H9 (cell line): ENCODE data around the gene TENM4. TPM values are rescaled to one million over a fixed set of nuclear protein-coding genes. Genes with fewer than 3 reads are reported as not detected.

Experiments used
- DNase-seq: peaks from one replicate; pipeline ENCODE4 v3.0.0-alpha.2; 2017
- H2AFZ ChIP-seq: one replicate; pipeline ENCODE4 v1.6.1; 2013; ENCODE audit warnings: mild to moderate bottlenecking, low read length, control low read depth, moderate library complexity
- H2AK5ac ChIP-seq: 2 replicates; pipeline ENCODE4 v1.6.1; 2013; ENCODE audit warnings: low read length, control low read depth, mixed read lengths; ENCODE audit not compliant: insufficient read length
- H2BK120ac ChIP-seq: one replicate; pipeline ENCODE4 v1.6.1; 2013; ENCODE audit warnings: low read depth, mild to moderate bottlenecking, low read length, control low read depth, inconsistent platforms; ENCODE audit not compliant: poor library complexity, severe bottlenecking
- H2BK12ac ChIP-seq: 2 replicates; pipeline ENCODE4 v1.6.1; 2013; ENCODE audit warnings: low read length, control low read depth, mixed read lengths, low read depth; ENCODE audit not compliant: insufficient read length
- H2BK15ac ChIP-seq: 2 replicates; pipeline ENCODE4 v1.6.1; 2013; ENCODE audit warnings: low read depth, low read length, control low read depth
- H2BK20ac ChIP-seq: one replicate; pipeline ENCODE4 v1.6.1; 2013; ENCODE audit warnings: low read depth, mild to moderate bottlenecking, low read length, control low read depth, inconsistent platforms; ENCODE audit not compliant: poor library complexity, severe bottlenecking
- H2BK5ac ChIP-seq: 2 replicates; pipeline ENCODE4 v1.6.1; 2013; ENCODE audit warnings: low read length, control low read depth, mixed read lengths; ENCODE audit not compliant: insufficient read length
- H3K14ac ChIP-seq: 2 replicates; pipeline ENCODE4 v1.6.1; 2013; ENCODE audit warnings: low read length, control low read depth; ENCODE audit not compliant: insufficient read depth
- H3K18ac ChIP-seq: 2 replicates; pipeline ENCODE4 v1.6.1; 2013; ENCODE audit warnings: low read depth, mild to moderate bottlenecking, mixed read lengths, low read length, control low read depth; ENCODE audit not compliant: insufficient read length
- H3K23ac ChIP-seq: 2 replicates; pipeline ENCODE4 v1.6.1; 2013; ENCODE audit warnings: low read length, control low read depth, mixed read lengths, low read depth; ENCODE audit not compliant: insufficient read length
- H3K23me2 ChIP-seq: 2 replicates; pipeline ENCODE4 v1.6.1; 2013; ENCODE audit warnings: low read depth, mild to moderate bottlenecking, mixed read lengths, low read length, control low read depth; ENCODE audit not compliant: insufficient read length, poor library complexity, severe bottlenecking
- H3K27ac ChIP-seq: 2 replicates; pipeline ENCODE4 v1.5.1; 2013; ENCODE audit warnings: low read length, control low read depth, mixed read lengths, low read depth; ENCODE audit not compliant: insufficient read length
- H3K27me3 ChIP-seq: 2 replicates; pipeline ENCODE4 v1.6.1; 2013; ENCODE audit warnings: low read length, control low read depth, inconsistent platforms; ENCODE audit not compliant: insufficient read depth
- H3K4ac ChIP-seq: 2 replicates; pipeline ENCODE4 v1.6.1; 2013; ENCODE audit warnings: low read depth, mild to moderate bottlenecking, control low read depth, inconsistent platforms, low read length, moderate library complexity
- H3K4me1 ChIP-seq: 2 replicates; pipeline ENCODE4 v1.6.1; 2013; ENCODE audit warnings: low read length, control low read depth, inconsistent platforms; ENCODE audit not compliant: insufficient read depth
- H3K4me2 ChIP-seq: 2 replicates; pipeline ENCODE4 v1.6.1; 2013; ENCODE audit warnings: low read length, control low read depth, mixed read lengths; ENCODE audit not compliant: insufficient read length, insufficient read depth
- H3K56ac ChIP-seq: 2 replicates; pipeline ENCODE4 v1.6.1; 2013; ENCODE audit warnings: low read depth, mild to moderate bottlenecking, mixed read lengths, low read length, control low read depth; ENCODE audit not compliant: insufficient read length
- H3K79me1 ChIP-seq: 2 replicates; pipeline ENCODE4 v1.6.1; 2013; ENCODE audit warnings: low read depth, mild to moderate bottlenecking, moderate library complexity, low read length, control low read depth, inconsistent platforms; ENCODE audit not compliant: insufficient read depth, poor library complexity, severe bottlenecking
- H3K79me2 ChIP-seq: 2 replicates; pipeline ENCODE4 v1.6.1; 2013; ENCODE audit warnings: low read length, control low read depth, inconsistent platforms; ENCODE audit not compliant: insufficient read depth
- H3K9ac ChIP-seq: 2 replicates; pipeline ENCODE4 v1.6.1; 2013; ENCODE audit warnings: low read length, control low read depth, mixed read lengths; ENCODE audit not compliant: insufficient read length; ENCODE audit errors: extremely low read depth
- H3K9me3 ChIP-seq: one replicate; pipeline ENCODE4 v1.6.1; 2013; ENCODE audit warnings: low read depth, low read length, inconsistent platforms; ENCODE audit not compliant: control insufficient read depth
- H3T11ph ChIP-seq: one replicate; pipeline ENCODE4 v1.6.1; 2013; ENCODE audit warnings: mild to moderate bottlenecking, low read length, control low read depth, inconsistent platforms
- H4K20me1 ChIP-seq: one replicate; pipeline ENCODE4 v1.6.1; 2013; ENCODE audit not compliant: control insufficient read depth, insufficient read length, insufficient read depth
- H4K5ac ChIP-seq: 2 replicates; pipeline ENCODE4 v1.6.1; 2013; ENCODE audit warnings: low read depth, mild to moderate bottlenecking, mixed read lengths, low read length, control low read depth; ENCODE audit not compliant: insufficient read length
- H4K8ac ChIP-seq: replicated peaks from 2 replicates; pipeline ENCODE4 v1.6.1; 2013; ENCODE audit warnings: low read length, control low read depth, mixed read lengths, low read depth; ENCODE audit not compliant: insufficient read length
- H4K91ac ChIP-seq: 2 replicates; pipeline ENCODE4 v1.6.1; 2013; ENCODE audit warnings: low read depth, mild to moderate bottlenecking, moderate library complexity, mixed read lengths, low read length, control low read depth; ENCODE audit not compliant: insufficient read length
- H3K27ac Mint-ChIP-seq, 3 experiments: 2 replicates in 2 of 3; 3 replicates in 1 of 3; pipeline ENCODE4 v1.8.0; 2020 to 2021; ENCODE audit warnings: mixed read lengths in 3 of 3, mild to moderate bottlenecking in 1 of 3, moderate library complexity in 1 of 3
- H3K27me3 Mint-ChIP-seq: 2 replicates; pipeline ENCODE4 v1.8.0; 2021; ENCODE audit warnings: low read depth, mild to moderate bottlenecking, moderate library complexity, mixed read lengths
- H3K36me3 Mint-ChIP-seq, 3 experiments: 2 replicates in 2 of 3; 3 replicates in 1 of 3; pipeline ENCODE4 v1.8.0; 2020 to 2021; ENCODE audit warnings: low read depth in 3 of 3, mixed read lengths in 3 of 3; ENCODE audit not compliant: insufficient read depth in 1 of 3
- H3K4me1 Mint-ChIP-seq, 2 experiments: 2 replicates each; pipeline ENCODE4 v1.8.0; 2020; ENCODE audit warnings: mixed read lengths in 2 of 2
- H3K4me3 Mint-ChIP-seq, 2 experiments: 2 replicates in 1 of 2; 3 replicates in 1 of 2; pipeline ENCODE4 v1.8.0; 2020 to 2021; ENCODE audit warnings: mild to moderate bottlenecking in 2 of 2, mixed read lengths in 2 of 2, moderate library complexity in 1 of 2
- H3K9me3 Mint-ChIP-seq, 2 experiments: 2 replicates in 1 of 2; 3 replicates in 1 of 2; pipeline ENCODE4 v1.8.0; 2020; ENCODE audit warnings: mild to moderate bottlenecking in 2 of 2, mixed read lengths in 2 of 2, moderate library complexity in 1 of 2
- CTCF ChIP-seq: fragments of 200-600 bp; sonication (generic); conservative IDR thresholded peaks from 3 replicates; pipeline ENCODE4 v1.8.0; 2021; ENCODE audit warnings: antibody characterized with exemption, mild to moderate bottlenecking
- WGBS: extraction: QIAGEN DNeasy Blood & Tissue Kit; methylation state at CpG from one replicate; pipeline ENCODE4 v1.1.7; 2013; ENCODE audit warnings: missing lambda C conversion rate, low lambda C conversion rate, mixed read lengths; ENCODE audit not compliant: insufficient read length; ENCODE audit errors: extremely low coverage; 5-methylcytosine and 5-hydroxymethylcytosine counted together
- total RNA-seq: library from RNA; stranded (reverse); gene quantifications from 2 replicates; pipeline ENCODE4 v1.2.1, GENCODE V29; 2021

The TENM4 gene
- total RNA-seq, 1 experiment from 2014 or later = 4.6 TPM

GRCh38 chr11:78708388-78708787 lies 732.4 kb downstream of the TENM4 start:
- Mint-ChIP-seq H3K27me3 (no peaks in the 10 kb centered on the region; the same call in 1 of the 2 replicates), H3K36me3 (no peaks in the 10 kb centered on the region)

More at GRCh38 chr11:78708388-78708787, 732.4 kb downstream of the TENM4 start:
- no peak overlapping the region for H3K18ac ChIP-seq
- H3K4me1 ChIP-seq = no peaks in the 10 kb centered on the region
- no peak overlapping the region for H3K27ac ChIP-seq
- H3K23me2 ChIP-seq = no peaks in the 10 kb centered on the region
- H3K4me2 ChIP-seq = no peak overlapping the region
- no peak overlapping the region for H3K4me3 Mint-ChIP-seq
- H4K20me1 ChIP-seq = no peaks in the 10 kb centered on the region
- H4K5ac ChIP-seq = no peak overlapping the region
- H3K79me2 ChIP-seq = no peaks in the 10 kb centered on the region
- TF ChIP-seq CTCF = no peak
- DNase-seq = no peak
- no peak overlapping the region for H2BK15ac ChIP-seq
- no peak overlapping the region for H4K8ac ChIP-seq
- no peaks in the 10 kb centered on the region for H3K27me3 ChIP-seq
- WGBS = no CpG with 5 or more reads among the region's 6 CpGs
- H3K4ac ChIP-seq = no peak overlapping the region
- no peak overlapping the region for H3K9ac ChIP-seq
- H2BK20ac ChIP-seq = no peak overlapping the region
- no peak overlapping the region for H3T11ph ChIP-seq
- H3K14ac ChIP-seq = no peak overlapping the region
- no peak overlapping the region for H4K91ac ChIP-seq
- H2AFZ ChIP-seq = no peak overlapping the region
- no peak overlapping the region for H3K56ac ChIP-seq
- no peak overlapping the region for H3K23ac ChIP-seq
- no peak overlapping the region for H2BK12ac ChIP-seq
- no peak overlapping the region for H2AK5ac ChIP-seq
- H2BK5ac ChIP-seq = no peak overlapping the region
- H3K9me3 ChIP-seq = no peaks in the 10 kb centered on the region
- H3K9me3 Mint-ChIP-seq = no peaks in the 10 kb centered on the region
- no peaks in the 10 kb centered on the region for H3K79me1 ChIP-seq
- H3K4me1 Mint-ChIP-seq = no peaks in the 10 kb centered on the region; a peak in 1 of 4 replicates
- no peak overlapping the region for H2BK120ac ChIP-seq
- H3K27ac Mint-ChIP-seq = no peak overlapping the region
